Loucy (cell line): Measurements from ENCODE around the gene TRPV2.

ENCODE experiments used
- H2AFZ ChIP-seq: fragments of 200-600 bp; sonication (generic); 2 replicates; pipeline ENCODE4 v1.6.0; 2016; ENCODE audit warnings: antibody characterized with exemption, mild to moderate bottlenecking, low read length, moderate library complexity
- H3F3A ChIP-seq: fragments of 200-600 bp; 2 replicates; pipeline ENCODE4 v1.6.0; 2016; ENCODE audit warnings: antibody characterized with exemption, low read depth, mild to moderate bottlenecking
- H3K27me3 ChIP-seq: fragments of 200-600 bp; sonication (generic); 2 replicates; pipeline ENCODE4 v1.6.1; 2014; ENCODE audit warnings: low read length, mild to moderate bottlenecking; ENCODE audit not compliant: insufficient read depth, poor library complexity, severe bottlenecking
- H3K36me3 ChIP-seq: fragments of 200-600 bp; sonication (generic); 2 replicates; pipeline ENCODE4 v1.6.1; 2016; ENCODE audit warnings: low read length; ENCODE audit not compliant: insufficient read depth
- H3K4me1 ChIP-seq: fragments of 200-600 bp; sonication (generic); 2 replicates; pipeline ENCODE4 v1.5.1; 2014; ENCODE audit warnings: low read length, mild to moderate bottlenecking; ENCODE audit not compliant: insufficient read depth, poor library complexity, severe bottlenecking
- H3K4me2 ChIP-seq: fragments of 200-600 bp; sonication (generic); 2 replicates; pipeline ENCODE4 v1.6.0; 2014; ENCODE audit warnings: antibody characterized with exemption, low read length, low read depth, mild to moderate bottlenecking; ENCODE audit not compliant: poor library complexity, severe bottlenecking
- H3K4me3 ChIP-seq: fragments of 200-600 bp; sonication (generic); 2 replicates; pipeline ENCODE4 v1.5.1; 2014; ENCODE audit warnings: low read length, mild to moderate bottlenecking, mixed read lengths; ENCODE audit not compliant: poor library complexity, severe bottlenecking
- H3K79me2 ChIP-seq: fragments of 200-600 bp; sonication (generic); 2 replicates; pipeline ENCODE4 v1.6.1; 2014; ENCODE audit warnings: low read length; ENCODE audit not compliant: insufficient read depth
- H3K9ac ChIP-seq: fragments of 200-600 bp; sonication (generic); 2 replicates; pipeline ENCODE4 v1.6.0; 2014; ENCODE audit warnings: mild to moderate bottlenecking, low read depth, low read length, moderate library complexity; ENCODE audit not compliant: poor library complexity, severe bottlenecking
- H3K9me2 ChIP-seq: fragments of 200-600 bp; sonication (generic); replicated peaks from 2 replicates; pipeline ENCODE4 v1.6.1; 2016; ENCODE audit warnings: low read depth, low read length, mixed read lengths
- H3K9me3 ChIP-seq: fragments of 200-600 bp; sonication (generic); 2 replicates; pipeline ENCODE4 v1.6.1; 2014; ENCODE audit warnings: mild to moderate bottlenecking, antibody characterized with exemption, low read length, low read depth; ENCODE audit not compliant: insufficient read depth
- H4K20me1 ChIP-seq: fragments of 200-600 bp; sonication (generic); 2 replicates; pipeline ENCODE4 v1.6.0; 2014; ENCODE audit warnings: antibody characterized with exemption, low read length, mild to moderate bottlenecking; ENCODE audit not compliant: insufficient read depth, poor library complexity, severe bottlenecking
- EZH2phosphoT487 ChIP-seq: fragments of 200-600 bp; IDR thresholded peaks from 2 replicates; pipeline ENCODE4 v1.6.1; 2018; ENCODE audit warnings: antibody characterized with exemption, mild to moderate bottlenecking, moderate library complexity, borderline replicate concordance
- TF ChIP-seq, protein P1 (sequence below): fragments of 200-600 bp; sonication (generic); conservative IDR thresholded peaks from 2 replicates; pipeline ENCODE4 v1.5.1; 2014; ENCODE audit warnings: mild to moderate bottlenecking, antibody characterized with exemption, low read length

The TRPV2 gene

DNA sequence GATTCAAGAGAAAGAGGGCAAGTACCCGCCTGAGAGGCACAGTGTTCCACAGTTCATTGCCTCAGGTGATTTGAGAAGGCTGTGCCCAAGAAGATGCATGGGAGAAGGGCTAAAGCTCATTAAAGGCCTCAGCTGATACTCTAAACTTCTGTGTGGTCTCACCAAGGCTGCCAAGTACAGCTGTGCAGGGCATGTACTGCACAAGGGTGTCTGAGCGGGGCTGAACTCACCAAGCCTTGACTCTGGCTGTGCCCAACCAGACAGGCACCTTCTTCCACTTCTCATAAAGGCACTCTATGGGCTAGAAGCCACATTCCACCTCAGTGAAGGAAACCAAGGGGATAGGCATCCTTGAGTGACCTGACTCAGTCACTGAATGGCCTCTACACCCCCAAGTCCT is 63.9 kb downstream of the TRPV2 start:
- no peaks in the 10 kb centered on the region for H3K4me1 ChIP-seq
- H3K9me3 ChIP-seq, result no peaks in the 10 kb centered on the region
- no peak overlapping the region for H3K4me2 ChIP-seq
- no peaks in the 10 kb centered on the region for H3K36me3 ChIP-seq
- H3K9me2 ChIP-seq, result no peaks in the 10 kb centered on the region
- H4K20me1 ChIP-seq, result no peaks in the 10 kb centered on the region
- H3K27me3 ChIP-seq, result no peaks in the 10 kb centered on the region
- TF ChIP-seq EZH2phosphoT487, result no peak
- TF ChIP-seq, protein P1, sequence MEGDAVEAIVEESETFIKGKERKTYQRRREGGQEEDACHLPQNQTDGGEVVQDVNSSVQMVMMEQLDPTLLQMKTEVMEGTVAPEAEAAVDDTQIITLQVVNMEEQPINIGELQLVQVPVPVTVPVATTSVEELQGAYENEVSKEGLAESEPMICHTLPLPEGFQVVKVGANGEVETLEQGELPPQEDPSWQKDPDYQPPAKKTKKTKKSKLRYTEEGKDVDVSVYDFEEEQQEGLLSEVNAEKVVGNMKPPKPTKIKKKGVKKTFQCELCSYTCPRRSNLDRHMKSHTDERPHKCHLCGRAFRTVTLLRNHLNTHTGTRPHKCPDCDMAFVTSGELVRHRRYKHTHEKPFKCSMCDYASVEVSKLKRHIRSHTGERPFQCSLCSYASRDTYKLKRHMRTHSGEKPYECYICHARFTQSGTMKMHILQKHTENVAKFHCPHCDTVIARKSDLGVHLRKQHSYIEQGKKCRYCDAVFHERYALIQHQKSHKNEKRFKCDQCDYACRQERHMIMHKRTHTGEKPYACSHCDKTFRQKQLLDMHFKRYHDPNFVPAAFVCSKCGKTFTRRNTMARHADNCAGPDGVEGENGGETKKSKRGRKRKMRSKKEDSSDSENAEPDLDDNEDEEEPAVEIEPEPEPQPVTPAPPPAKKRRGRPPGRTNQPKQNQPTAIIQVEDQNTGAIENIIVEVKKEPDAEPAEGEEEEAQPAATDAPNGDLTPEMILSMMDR, result no peak
- no peak overlapping the region for H3K4me3 ChIP-seq
- no peak overlapping the region for H2AFZ ChIP-seq
- no peak overlapping the region for H3K9ac ChIP-seq
- H3K79me2 ChIP-seq, result no peaks in the 10 kb centered on the region
- no peaks in the 10 kb centered on the region for H3F3A ChIP-seq

DNA sequence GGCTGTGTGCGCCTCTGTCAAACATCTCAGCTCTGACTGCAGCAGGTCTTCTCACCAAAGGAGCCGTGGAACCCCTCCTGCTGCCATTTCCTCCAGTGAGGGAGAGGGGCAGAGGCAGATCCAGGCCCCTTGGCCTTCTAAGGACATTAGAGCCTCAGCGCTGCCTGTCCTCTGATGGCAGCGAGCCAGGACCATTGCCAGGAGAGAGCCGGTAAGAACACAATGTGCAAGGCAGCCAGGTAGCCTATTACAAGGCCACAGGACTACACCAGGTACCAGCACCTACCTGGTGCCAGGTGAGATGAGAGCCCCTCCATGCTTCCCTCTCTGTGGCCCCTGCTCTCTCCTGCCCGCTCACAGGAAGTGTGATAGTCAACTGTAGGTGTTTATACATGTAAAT is 65.6 kb downstream of the TRPV2 start:
- Histone ChIP-seq H3K9ac (no peak overlapping the region), H3K4me2 (no peak overlapping the region), H3K27me3 (no peaks in the 10 kb centered on the region), H3K4me1 (no peaks in the 10 kb centered on the region), H2AFZ (no peak overlapping the region), H3K9me2 (no peaks in the 10 kb centered on the region), H3F3A (no peaks in the 10 kb centered on the region), H3K36me3 (no peaks in the 10 kb centered on the region), H3K79me2 (no peaks in the 10 kb centered on the region), H3K9me3 (no peaks in the 10 kb centered on the region), H3K4me3 (no peak overlapping the region), H4K20me1 (no peaks in the 10 kb centered on the region)
- TF ChIP-seq, protein P1, result no peak
- no peak for TF ChIP-seq EZH2phosphoT487

DNA sequence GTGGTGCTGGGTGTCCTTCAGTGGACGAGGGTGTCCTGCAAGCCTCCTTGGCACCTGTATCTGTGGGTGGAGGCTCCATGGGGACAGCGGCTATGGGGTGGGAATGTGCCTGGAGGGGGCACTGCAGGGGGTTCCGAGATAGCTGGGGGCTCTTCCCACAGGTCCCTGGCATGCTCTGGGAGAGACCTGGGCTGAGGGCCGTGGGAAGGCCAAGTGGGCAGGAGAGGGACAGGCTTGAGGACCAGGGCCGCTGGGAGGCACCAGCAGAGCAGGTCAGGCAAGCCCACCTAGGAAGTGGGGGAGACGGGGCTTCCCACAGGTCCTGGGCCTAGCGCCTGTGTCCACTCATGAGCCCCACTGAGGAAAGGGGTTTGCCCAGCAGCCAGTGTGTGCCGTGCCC is 66.9 kb downstream of the TRPV2 start:
- no peaks in the 10 kb centered on the region for H3F3A ChIP-seq
- H3K4me1 ChIP-seq, result no peaks in the 10 kb centered on the region
- H2AFZ ChIP-seq, result no peak overlapping the region
- no peak overlapping the region for H3K9ac ChIP-seq
- H3K36me3 ChIP-seq, result no peaks in the 10 kb centered on the region
- no peaks in the 10 kb centered on the region for H3K9me3 ChIP-seq
- H3K79me2 ChIP-seq, result no peaks in the 10 kb centered on the region
- H3K9me2 ChIP-seq, result no peaks in the 10 kb centered on the region
- no peak overlapping the region for H3K4me2 ChIP-seq
- H3K27me3 ChIP-seq, result no peaks in the 10 kb centered on the region
- H3K4me3 ChIP-seq, result no peak overlapping the region
- TF ChIP-seq EZH2phosphoT487, result no peak
- TF ChIP-seq, protein P1, result no peak
- no peaks in the 10 kb centered on the region for H4K20me1 ChIP-seq
